Measurements from ENCODE around the gene TC2N.

GRCh38 chr14:91844029-91844428 is 23.3 kb downstream of the TC2N start:
- TF ChIP-seq POLR2A (IDR thresholded peaks at IDR 0.05; ENCODE audit: low read depth, low read length): no peak
- TF ChIP-seq POLR2AphosphoS5 (IDR thresholded peaks at IDR 0.05; ENCODE audit: low read depth, low read length): no peak

All from GM12891 (cell line).